NCI-H128 (cell line): ENCODE data around the gene C4orf50.

Experiments
- DNase-seq: peaks from one replicate; lab custom pipeline; 2025; ENCODE audit not compliant: unreplicated experiment; lab: John Stamatoyannopoulos, UW

C4orf50 gene

GRCh38 chr4:6044276-6044675, 26.0 kb upstream of the C4orf50 start:
- no peak for DNase-seq

DNA sequence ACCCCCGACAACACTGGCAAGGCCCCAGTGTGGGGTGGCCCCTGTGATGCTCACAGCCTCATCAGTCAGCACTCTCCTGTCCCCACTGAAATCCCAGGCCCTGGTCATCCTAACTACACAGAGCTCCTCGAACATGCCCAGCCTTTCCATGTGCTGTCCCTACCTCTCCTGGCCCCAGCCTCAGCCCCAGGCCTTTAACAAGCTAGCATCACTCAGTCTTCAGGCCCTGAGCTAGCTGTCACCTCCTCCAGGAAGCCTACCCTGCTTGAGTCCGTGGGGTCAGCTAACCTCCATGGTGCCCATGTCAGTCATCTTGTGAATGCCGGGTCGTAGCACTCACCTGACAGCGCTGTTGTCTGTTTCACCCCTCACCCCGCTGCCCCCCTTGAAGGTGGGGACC, 25.6 kb upstream of the C4orf50 start:
- no peak for DNase-seq

- DNase-seq = no peak
Observed at GRCh38 chr4:6043188-6043587, 25.0 kb upstream of the C4orf50 start.

DNA sequence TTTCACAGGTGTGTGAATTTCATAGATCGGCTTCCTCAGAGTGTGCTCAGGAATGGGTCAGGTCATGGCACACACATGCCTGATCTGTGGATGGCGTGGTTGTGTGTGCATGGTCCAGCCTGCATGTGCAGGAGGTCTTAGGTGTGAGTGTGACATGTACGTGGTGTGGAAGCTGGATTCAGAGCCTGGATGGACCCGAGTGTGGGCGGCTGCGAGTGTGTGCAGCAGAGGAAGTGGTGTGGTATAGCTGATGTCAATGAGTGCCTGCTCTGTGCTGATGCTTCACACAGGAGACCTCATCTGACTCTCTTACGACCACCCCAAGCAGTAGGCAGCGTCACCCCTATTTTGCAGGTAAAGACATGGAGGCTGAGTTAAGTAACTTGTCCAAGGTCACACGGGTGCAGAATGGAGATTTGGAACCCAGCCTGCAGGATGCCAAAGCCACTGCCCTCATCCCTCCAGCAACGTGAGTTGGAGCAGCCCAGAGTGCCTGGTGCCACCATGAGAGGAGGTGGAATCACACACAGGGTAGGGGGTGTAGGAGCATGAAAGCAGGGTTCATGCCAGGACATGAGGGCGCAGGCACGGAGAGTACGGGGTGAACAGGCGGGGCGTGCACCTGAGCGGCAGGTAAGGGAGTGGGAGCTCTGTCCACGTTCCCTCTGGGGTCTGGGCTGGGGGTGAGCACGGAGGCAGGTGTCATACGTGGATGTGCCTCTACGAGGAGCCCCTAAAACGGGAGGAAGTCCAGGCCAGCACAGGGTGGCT, 24.2 kb upstream of the C4orf50 start:
- DNase-seq = no peak

GRCh38 chr4:6041800-6042199, 23.6 kb upstream of the C4orf50 start:
- no peak for DNase-seq

DNA sequence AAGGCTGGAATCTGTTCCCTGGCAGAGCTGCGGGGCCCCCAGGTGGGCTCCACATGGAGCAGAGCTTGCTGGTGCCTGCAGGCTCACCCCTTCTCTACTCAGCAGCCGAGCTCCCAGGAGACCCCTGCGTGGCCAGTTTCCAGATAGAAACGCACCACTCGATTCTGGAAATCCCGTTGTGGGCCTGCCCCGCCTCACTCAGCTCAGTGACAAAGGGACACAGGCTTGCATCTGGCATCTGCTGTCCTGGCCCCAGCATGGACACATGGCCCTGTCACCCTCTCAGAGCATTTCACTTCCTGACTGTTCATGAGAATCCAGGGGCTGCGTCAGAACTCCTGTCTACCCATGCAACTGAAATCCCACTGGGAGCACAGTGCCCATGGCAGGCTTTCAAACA, 20.5 kb upstream of the C4orf50 start:
- DNase-seq = no peak

- no peak for DNase-seq
Observed at GRCh38 chr4:6035786-6036185, 17.6 kb upstream of the C4orf50 start.

GRCh38 chr4:6033381-6033780, 15.2 kb upstream of the C4orf50 start:
- no peak for DNase-seq

DNA sequence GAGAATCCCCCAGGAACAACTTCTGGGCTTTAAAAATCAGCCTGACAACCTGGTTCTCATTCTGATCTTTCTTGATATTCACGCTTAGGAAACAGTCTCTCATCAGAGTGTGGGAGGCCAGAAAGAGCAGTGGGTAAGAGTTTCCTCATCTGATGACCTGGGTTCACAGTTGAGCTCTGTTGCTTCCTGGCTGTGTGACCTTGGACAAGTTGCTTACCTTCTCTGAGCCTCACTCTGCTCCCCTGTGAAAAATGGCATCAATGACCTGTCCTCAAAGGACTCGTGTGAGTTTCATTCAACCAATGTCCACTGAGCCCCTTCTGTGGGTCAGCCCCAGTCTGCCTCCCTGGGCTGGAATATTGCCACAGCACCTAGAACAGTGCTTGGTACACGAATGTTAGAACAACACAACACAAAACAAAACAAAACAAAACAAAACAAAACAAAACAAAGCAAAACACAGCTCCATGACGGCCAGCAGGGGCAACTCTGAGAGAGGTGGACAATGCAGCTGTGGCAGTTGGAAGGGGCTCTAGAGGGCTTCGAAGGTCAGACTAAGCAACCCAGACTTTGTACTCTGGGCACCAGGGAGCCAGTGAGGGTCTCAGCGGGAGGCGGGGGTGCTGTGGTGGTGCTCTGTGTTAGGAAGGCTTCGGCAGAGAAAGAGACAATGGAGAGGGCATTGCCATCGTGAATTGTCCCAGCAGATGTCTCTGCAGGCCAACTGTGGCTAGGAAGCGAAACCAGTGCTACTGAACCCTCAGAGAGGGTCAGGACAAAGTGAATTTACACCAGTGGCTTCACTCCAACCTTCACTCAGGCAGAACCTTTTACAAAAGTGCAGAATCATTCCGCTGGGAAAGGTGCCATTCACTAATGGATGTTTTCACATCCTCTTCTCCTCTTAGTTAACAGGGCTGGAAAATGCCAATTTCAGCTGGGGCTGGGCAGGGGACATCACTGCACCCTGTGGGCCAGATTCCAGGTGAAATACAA, 14.3 kb upstream of the C4orf50 start:
- DNase-seq = no peak

DNA sequence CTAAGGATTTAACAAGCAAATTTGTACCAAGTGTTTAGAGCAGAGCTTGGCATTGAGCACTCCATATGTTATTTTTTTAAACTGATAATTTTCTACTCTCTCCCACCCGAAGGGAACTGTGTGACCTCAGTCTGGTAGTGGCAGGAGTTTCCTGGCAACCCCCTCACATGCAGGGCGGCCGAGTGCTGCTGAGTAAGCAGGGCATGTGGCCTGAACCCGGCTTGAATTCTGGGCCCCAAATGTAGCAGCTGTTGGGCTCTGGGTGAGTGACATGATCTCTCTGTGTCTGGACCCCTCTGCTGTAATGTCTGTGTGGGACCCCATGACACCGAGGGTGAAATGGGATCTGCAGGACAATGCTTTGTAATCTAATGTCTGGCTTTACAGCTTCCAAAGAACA, 13.6 kb upstream of the C4orf50 start:
- no peak for DNase-seq

DNA sequence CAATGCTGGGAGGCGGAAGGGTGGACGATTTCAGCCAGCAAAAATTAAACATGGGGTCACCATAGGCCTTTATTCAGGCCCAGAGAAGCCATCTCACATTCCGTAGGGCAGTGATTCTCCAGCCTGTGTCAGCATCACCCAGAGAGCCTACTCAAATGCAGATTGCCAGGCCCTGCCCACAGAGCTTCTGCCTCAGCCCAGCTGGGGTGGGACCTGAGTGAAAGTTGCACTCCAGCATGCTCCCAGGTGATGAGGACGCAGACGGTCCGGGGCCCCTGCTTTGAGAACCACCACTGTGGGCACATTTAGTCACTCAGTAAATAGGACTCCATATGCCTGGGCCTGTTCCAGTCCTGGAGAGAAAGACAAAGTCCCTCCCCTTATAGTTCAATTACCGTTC, 12.4 kb upstream of the C4orf50 start:
- no peak for DNase-seq

DNA sequence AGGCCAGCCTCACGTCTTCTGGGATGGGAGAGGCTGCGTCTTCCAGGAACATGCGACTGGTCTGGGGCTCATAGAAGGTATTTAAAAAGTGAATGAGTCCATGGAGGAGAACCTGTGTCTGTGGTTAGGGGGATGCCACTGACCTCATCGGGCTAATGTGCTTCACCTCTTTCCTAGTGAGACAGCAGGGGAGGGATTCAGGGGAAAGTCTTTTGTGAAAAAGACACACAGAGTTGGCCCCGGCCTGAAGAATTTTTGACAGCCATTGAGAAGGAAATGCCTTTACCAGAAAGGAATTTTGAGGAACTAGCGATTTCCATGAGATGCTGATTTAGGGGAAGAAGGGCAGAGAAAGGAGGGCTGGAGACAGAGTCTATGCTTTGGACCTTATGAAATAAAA, 11.0 kb upstream of the C4orf50 start:
- DNase-seq = no peak

GRCh38 chr4:6028168-6028567, 9.9 kb upstream of the C4orf50 start:
- no peak for DNase-seq

DNA sequence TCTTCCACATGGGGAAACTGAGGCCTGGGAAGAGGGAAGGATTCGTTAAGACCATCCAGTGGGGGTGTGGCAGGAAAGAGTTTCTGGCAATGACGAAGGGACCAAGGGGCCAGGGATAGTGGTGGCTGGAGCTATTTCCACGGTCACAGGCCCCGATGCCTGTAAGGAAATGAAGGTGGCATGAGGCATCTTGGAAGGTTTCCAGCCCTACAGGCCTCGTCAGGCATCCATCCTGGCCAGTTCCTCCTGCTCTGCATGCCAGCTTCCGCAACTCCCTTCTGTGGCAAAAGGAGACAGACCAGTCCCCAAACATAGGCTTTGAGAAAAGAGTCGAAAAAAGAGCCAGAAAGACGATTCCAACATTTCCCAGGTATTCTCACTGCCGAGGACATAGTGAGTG, 9.2 kb upstream of the C4orf50 start:
- no peak for DNase-seq

DNA sequence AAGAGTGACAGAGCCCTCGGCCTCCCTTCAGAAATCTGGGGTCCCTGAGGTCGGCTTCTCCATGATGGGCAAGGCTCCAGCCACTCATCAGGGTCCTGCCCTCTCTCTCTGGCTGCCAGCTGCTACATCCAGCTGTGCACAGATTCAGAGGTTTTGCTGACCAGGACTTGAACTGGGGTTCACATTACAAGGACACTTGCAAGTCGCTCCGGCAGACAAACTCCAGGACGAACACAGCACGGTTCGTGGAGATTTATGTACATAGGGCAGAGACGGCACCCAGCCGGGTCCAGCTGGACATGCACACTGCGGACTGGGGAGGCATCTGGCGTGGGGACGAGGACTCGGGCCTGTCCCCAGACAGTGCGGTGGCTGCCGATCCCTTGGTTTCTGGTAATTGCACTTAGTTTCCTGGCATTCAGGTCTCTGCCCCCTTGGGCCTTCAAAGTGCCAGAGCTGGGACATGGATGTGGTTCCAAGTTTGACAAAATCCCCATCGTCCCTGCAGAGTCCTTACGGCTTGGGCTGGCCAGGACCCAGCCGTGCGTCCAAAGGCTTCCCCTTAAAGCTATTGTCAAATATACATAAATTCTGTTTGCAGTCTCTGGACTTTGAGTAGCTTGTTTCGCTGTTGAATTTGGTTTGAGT, 6.2 kb upstream of the C4orf50 start:
- DNase-seq = no peak

DNA sequence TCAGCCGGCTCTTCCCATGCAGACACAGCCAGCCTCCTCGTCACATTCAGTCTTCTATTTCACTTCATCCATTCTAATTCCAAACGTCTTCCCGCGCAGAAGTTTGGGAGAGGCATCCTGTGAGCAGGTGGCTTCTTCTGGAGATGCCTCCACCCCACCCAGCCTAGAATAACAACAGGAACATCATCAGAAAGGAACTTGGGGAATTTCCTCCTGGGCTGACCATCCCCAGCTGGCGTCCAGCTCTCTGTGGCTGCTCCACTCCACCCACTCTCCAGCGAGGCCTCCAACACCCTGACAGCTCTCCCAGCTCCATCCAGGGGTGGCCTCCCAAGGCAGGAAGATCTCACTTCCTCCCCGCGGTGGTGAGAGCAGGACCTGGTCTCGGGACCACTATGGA, 5.5 kb upstream of the C4orf50 start:
- no peak for DNase-seq

DNA sequence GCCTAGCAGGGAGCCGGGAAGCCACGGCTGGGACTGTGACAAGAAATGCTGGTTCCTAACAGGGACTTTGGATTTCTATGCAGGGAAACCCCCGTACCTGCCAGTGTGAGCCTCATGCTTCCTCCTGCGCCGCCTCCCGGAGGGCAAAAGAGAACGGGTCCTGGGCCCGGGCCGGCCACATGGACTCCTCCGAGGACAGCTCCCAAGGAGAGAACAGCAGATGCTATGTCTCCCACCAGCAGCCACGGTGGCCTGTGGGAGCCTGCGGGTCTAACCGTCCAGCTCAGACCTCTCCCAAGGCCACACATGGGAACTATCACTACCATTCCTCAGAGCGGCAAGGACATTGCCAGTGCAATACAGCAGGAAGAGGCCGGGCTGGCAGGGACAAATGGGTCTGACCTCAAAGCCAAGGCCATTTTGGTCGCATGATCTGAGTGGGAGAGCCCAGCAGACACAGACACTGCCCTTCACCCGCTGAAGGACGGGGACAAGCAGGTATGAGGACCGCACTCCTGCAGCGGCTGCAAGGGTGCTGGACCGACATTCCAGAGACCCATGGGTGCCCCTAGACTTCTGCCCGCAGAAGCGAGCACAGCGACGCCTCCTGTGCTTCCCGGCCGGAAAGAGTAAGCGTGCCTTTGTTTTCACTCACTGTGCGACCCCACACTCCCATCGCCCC, 4.5 kb upstream of the C4orf50 start:
- DNase-seq = no peak

- DNase-seq = no peak
Observed at GRCh38 chr4:6021831-6022606, 3.8 kb upstream of the C4orf50 start.

DNA sequence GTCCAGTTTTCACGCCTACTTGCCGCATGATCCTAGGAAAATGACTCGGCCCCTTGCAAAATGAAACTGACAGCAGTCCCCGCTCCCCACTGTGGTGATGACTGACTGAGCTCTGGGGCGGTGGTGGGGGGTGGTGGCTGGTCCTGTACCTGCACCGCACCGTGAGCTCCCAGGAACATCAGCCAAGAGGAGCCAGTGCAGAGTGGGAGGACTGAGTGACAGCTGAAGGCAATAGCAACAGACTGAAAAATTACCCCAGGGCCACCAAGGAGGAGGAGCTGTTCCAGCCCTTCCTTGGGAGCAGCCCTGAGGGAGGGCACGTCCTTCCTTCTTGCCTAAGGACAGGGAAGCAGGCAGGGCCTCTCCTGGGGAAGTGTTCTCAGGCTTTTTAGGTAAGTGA, 2.4 kb upstream of the C4orf50 start:
- DNase-seq = no peak
